GM19397 (cell line): Measurements from ENCODE around the gene NSG2.
"Not testable (repeated sequence)": the region's sequence is repeated elsewhere in the genome, so short reads cannot be mapped to it uniquely, and the experiment has no call there.

Source experiments
- ATAC-seq: cut with Tn5 transposase; IDR thresholded peaks from one replicate; pipeline ENCODE4 v1.9.1; 2021; ENCODE audit warnings: mild to moderate bottlenecking, moderate library complexity; ENCODE audit not compliant: unreplicated experiment

NSG2 gene

GRCh38 chr5:174045470-174046025, at the start of gene NSG2:
TSS of gene NSG2 (plus strand) at chr5:174045706. CDS start at chr5:174046756, 1,050 bp downstream.
- peak; percentile 82 for ATAC-seq

- ATAC-seq, result no peak
Observed at GRCh38 chr5:173997331-173997730, 48.2 kb upstream of the NSG2 start.

GRCh38 chr5:173998531-173998930, 47.0 kb upstream of the NSG2 start:
- ATAC-seq, result no peak

GRCh38 chr5:174000076-174000475, 45.4 kb upstream of the NSG2 start:
- no peak for ATAC-seq

- no peak for ATAC-seq
Observed at GRCh38 chr5:174003795-174004194, 41.7 kb upstream of the NSG2 start.

- no peak for ATAC-seq
Observed at GRCh38 chr5:174008922-174009321, 36.6 kb upstream of the NSG2 start.

GRCh38 chr5:174010365-174010764, 35.1 kb upstream of the NSG2 start:
- ATAC-seq, result no peak

GRCh38 chr5:174011441-174011840, 34.1 kb upstream of the NSG2 start:
- ATAC-seq, result no peak

GRCh38 chr5:174020069-174020927, 25.2 kb upstream of the NSG2 start:
- ATAC-seq, result not testable (repeated sequence)

- no peak for ATAC-seq
Observed at GRCh38 chr5:174020928-174021304, 24.6 kb upstream of the NSG2 start.

GRCh38 chr5:174022384-174023095, 23.0 kb upstream of the NSG2 start:
- no peak for ATAC-seq

- ATAC-seq, result no peak
Observed at GRCh38 chr5:174030286-174030685, 15.2 kb upstream of the NSG2 start.

GRCh38 chr5:174044466-174045254, 846 bp upstream of the NSG2 start:
- ATAC-seq, result no peak

- no peak for ATAC-seq
Observed at GRCh38 chr5:174046558-174046957, 1.1 kb downstream of the NSG2 start.

GRCh38 chr5:174047472-174048099, 2.1 kb downstream of the NSG2 start:
- no peak for ATAC-seq

- no peak for ATAC-seq
Observed at GRCh38 chr5:174052636-174053035, 7.1 kb downstream of the NSG2 start.

- ATAC-seq, result no peak
Observed at GRCh38 chr5:174053905-174054304, 8.4 kb downstream of the NSG2 start.

- ATAC-seq, result no peak
Observed at GRCh38 chr5:174056064-174056847, 10.8 kb downstream of the NSG2 start.

- ATAC-seq, result no peak
Observed at GRCh38 chr5:174057206-174057605, 11.7 kb downstream of the NSG2 start.
